Measurements from ENCODE around the gene TET3. TPM values are rescaled to one million over a fixed set of nuclear protein-coding genes. Genes with fewer than 3 reads are reported as not detected.

The TET3 gene
- polyA plus RNA-seq, 1 of the 3 experiments (the other 2 are of a cell fraction) = 1.6 TPM

DNA sequence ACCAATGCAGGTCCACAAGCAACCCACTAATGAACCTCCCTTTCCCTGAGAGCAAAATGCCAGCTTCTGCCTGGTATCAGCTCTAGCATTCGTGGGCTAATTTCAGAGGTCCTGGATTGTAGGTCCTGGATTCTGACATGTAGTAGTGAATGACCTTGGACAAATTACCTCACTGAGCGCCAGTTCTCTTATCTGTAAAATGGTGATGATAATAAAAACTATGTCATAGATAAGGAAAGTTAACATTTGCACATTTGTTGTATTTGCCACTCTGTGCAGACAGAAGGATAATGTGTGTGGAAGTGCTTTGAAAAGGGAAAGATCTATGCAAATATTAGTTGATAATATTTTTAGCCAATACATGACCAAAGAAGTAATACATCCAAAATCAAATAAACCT is 4.1 kb upstream of the TET3 start (continued):
- TF ChIP-seq USF1 (IDR thresholded peaks at IDR 0.05; ENCODE audit: borderline replicate concordance, low read depth) (no peak), MXI1 (IDR thresholded peaks at IDR 0.05; ENCODE audit: low read depth, low read length) (no peak), RAD21 (IDR thresholded peaks at IDR 0.05; ENCODE audit: low read length) (no peak), EP300 (IDR thresholded peaks at IDR 0.05; ENCODE audit: borderline replicate concordance in 1 of 2, low read depth in 1 of 2, low read length in 1 of 2) (no peak)

DNA sequence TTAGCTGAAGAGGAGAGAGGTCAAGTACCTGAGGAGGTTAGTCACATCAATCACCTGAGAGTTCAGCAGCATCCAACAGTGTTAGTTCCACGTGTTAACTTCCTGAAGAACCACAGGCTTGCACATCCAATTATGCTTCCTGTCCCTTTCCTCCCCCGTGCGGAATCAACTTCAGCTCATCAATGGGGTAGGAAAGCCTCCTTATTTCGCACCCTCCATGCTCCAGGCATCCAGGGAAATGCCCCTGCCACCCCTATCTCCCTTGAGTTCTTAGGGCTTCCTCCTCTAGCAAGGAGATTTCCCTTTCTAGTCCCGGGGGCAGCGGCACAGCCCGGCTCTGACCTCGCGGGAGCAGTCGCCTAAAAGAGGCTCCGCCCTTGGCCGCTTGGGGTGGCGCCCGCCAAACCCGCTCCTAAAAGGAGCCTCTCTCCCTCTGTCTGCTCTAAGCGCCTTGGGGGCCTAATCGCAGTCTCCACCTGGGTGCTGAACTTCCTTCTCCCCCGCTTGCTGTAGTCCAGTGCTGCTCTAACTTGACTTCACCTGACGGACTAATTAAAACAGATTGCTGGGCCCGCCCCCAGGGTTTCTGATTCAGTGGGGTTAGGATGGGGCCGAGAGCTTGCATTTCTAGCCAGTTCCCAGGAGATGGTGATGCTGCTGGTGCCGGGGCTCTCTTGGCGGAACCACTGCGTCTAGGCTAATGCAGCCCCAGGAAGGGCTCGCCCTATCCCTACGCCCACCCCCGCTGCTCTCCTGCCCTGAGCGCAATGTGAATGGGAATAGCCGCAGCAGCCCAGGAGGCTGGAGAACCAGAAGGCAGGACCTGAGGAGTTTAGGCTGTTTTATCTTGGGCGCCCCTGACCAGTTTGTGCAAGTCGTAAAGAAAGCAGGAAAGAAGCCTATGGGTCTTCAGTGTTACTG is 3.4 kb upstream of the TET3 start:
- H3K4me2 ChIP-seq = no peak overlapping the region
- peaks cover 4 to 40% of the 10 kb centered on the region in 2 experiments; a peak in 3 of 4 replicates for H3K4me1 ChIP-seq (ENCODE audit: control insufficient read depth in 1 of 2, insufficient read depth in 2 of 2, low read depth in 1 of 2, low read length in 1 of 2)
- no peak overlapping the region for H2AFZ ChIP-seq (ENCODE audit: low read depth)
- H3K79me2 ChIP-seq (ENCODE audit: insufficient read depth) = peaks cover 2% of the 10 kb centered on the region; the same call in 1 of the 2 replicates
- ChIA-PET POLR2A (no interaction called here), CTCF (interaction anchor here (0.5 to 1.6 kb wide), 2 partner anchors 39 to 139 kb away, joined by 3 read pairs; no protein-coding TSS in a partner anchor)
- no peaks in the 10 kb centered on the region for H3K36me3 ChIP-seq (replicated peaks in 1 of 2; ENCODE audit: control insufficient read depth in 1 of 2, insufficient read depth in 2 of 2, low read length in 1 of 2)
- H3K9me3 ChIP-seq = no peaks in the 10 kb centered on the region
- 56% methylated on average over 27 of the region's 31 CpGs for WGBS (ENCODE audit: low lambda C conversion rate)
- no peak overlapping the region for H3K9ac ChIP-seq
- H4K20me1 ChIP-seq (ENCODE audit: insufficient read depth) = no peaks in the 10 kb centered on the region
- peak; percentile 47 for DNase-seq
- H3K9me2 ChIP-seq = no peaks in the 10 kb centered on the region
- H3F3A ChIP-seq (replicated peaks; ENCODE audit: insufficient read depth) = peaks cover 19% of the 10 kb centered on the region
- no peaks in the 10 kb centered on the region for H3K27me3 ChIP-seq (ENCODE audit: insufficient read depth)
- TF ChIP-seq POLR2AphosphoS5 (IDR thresholded peaks at IDR 0.05; ENCODE audit: low read depth, low read length) (0 out of 2 replicates have a peak, but pooled peaks have one; percentile 12), RAD21 (IDR thresholded peaks at IDR 0.05; ENCODE audit: low read length) (no peak)
- peak overlapping the region in 1 of 2 experiments; percentile 21; a peak in 1 of 4 replicates for H3K4me3 ChIP-seq (ENCODE audit: low read depth in 2 of 2, low read length in 1 of 2)
- no peak overlapping the region for H3K27ac ChIP-seq (ENCODE audit: low read depth in 2 of 2, low read length in 1 of 2)

DNA sequence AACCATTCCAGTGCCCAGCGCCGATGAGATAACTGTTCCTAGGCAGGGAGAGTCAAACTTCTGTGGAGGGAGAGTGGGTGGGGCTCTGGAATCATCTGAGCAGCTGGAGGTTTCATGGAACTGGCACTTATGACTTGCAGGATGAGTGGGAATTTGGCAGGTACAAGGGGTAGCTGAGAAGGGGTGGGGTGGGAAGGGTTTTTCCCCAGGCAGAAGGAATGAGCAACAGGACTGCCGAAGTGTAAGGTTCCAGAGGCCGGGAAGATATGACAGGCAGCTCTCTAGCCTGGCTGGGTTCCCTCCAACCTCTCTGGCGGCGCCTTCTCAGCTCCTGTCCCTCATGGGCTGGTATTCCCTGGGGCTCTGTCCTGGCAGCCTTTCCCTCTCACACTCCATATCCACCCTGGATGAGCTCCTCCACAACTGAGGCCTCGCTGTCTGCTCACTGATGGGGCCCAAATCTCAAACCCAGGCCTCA is 2.5 kb upstream of the TET3 start:
- TF ChIP-seq TCF12 (IDR thresholded peaks at IDR 0.05) (no peak), RCOR1 (IDR thresholded peaks at IDR 0.05; ENCODE audit: low read length) (no peak), ELF1 (IDR thresholded peaks at IDR 0.05) (no peak), POLR2AphosphoS5 (IDR thresholded peaks at IDR 0.05; ENCODE audit: low read depth, low read length) (no peak), EP300 (IDR thresholded peaks at IDR 0.05; ENCODE audit: borderline replicate concordance in 1 of 2, low read depth in 1 of 2, low read length in 1 of 2) (no peak), CHD2 (IDR thresholded peaks at IDR 0.05; ENCODE audit: low read length, partially characterized antibody) (no peak), USF2 (IDR thresholded peaks at IDR 0.05; ENCODE audit: borderline replicate concordance, low read depth, low read length) (no peak), CTCF (IDR thresholded peaks at IDR 0.05) (no peak), USF1 (IDR thresholded peaks at IDR 0.05; ENCODE audit: borderline replicate concordance, low read depth) (no peak), FOXJ3 (CRISPR knock-in tag; IDR thresholded peaks at IDR 0.05) (no peak), MEF2A (IDR thresholded peaks at IDR 0.05; ENCODE audit: borderline replicate concordance, low read depth) (no peak), FOSL2 (IDR thresholded peaks at IDR 0.05; ENCODE audit: borderline replicate concordance, low read depth) (no peak), TAF1 (IDR thresholded peaks at IDR 0.05; ENCODE audit: borderline replicate concordance, low read depth, low read length) (no peak), NRF1 (IDR thresholded peaks at IDR 0.05; ENCODE audit: low read depth, low read length) (no peak), MXI1 (IDR thresholded peaks at IDR 0.05; ENCODE audit: low read depth, low read length) (no peak), JUND (IDR thresholded peaks at IDR 0.05) (no peak)
- TF ChIP-seq, protein P1, sequence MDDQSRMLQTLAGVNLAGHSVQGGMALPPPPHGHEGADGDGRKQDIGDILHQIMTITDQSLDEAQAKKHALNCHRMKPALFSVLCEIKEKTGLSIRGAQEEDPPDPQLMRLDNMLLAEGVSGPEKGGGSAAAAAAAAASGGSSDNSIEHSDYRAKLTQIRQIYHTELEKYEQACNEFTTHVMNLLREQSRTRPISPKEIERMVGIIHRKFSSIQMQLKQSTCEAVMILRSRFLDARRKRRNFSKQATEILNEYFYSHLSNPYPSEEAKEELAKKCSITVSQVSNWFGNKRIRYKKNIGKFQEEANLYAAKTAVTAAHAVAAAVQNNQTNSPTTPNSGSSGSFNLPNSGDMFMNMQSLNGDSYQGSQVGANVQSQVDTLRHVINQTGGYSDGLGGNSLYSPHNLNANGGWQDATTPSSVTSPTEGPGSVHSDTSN (IDR thresholded peaks at IDR 0.05) = no peak
- Histone ChIP-seq H3K27me3 (ENCODE audit: insufficient read depth) (no peaks in the 10 kb centered on the region), H3K9me3 (no peaks in the 10 kb centered on the region), H3K79me2 (ENCODE audit: insufficient read depth) (peaks cover 10% of the 10 kb centered on the region; the same call in 1 of the 2 replicates), H3K9ac (no peak overlapping the region), H3K27ac (ENCODE audit: low read depth in 2 of 2, low read length in 1 of 2) (no peak overlapping the region), H3F3A (replicated peaks; ENCODE audit: insufficient read depth) (peaks cover 19% of the 10 kb centered on the region), H4K20me1 (ENCODE audit: insufficient read depth) (no peaks in the 10 kb centered on the region), H3K4me3 (ENCODE audit: low read depth in 2 of 2, low read length in 1 of 2) (no peak overlapping the region), H2AFZ (ENCODE audit: low read depth) (no peak overlapping the region), H3K36me3 (replicated peaks in 1 of 2; ENCODE audit: control insufficient read depth in 1 of 2, insufficient read depth in 2 of 2, low read length in 1 of 2) (no peaks in the 10 kb centered on the region), H3K9me2 (no peaks in the 10 kb centered on the region), H3K4me1 (ENCODE audit: control insufficient read depth in 1 of 2, insufficient read depth in 2 of 2, low read depth in 1 of 2, low read length in 1 of 2) (peaks cover 10 to 48% of the 10 kb centered on the region in 2 experiments; a peak in 3 of 4 replicates), H3K4me2 (no peak overlapping the region)
- POLR2A ChIA-PET = no interaction called here
- no peak for DNase-seq
- 90% methylated on average over 7 of the region's 7 CpGs for whole genome bisulfite sequencing (ENCODE audit: low lambda C conversion rate)
- CTCF ChIA-PET = interaction anchor here (0.5 kb wide), 1 partner anchor 138 kb away, joined by 3 read pairs; no protein-coding TSS in a partner anchor
